Body of pancreas (tissue), 4 donors: ENCODE measurements around the gene POMT2. TPM values are rescaled to one million over a fixed set of nuclear protein-coding genes. Genes with fewer than 3 reads are reported as not detected.

Experiments
- ATAC-seq: fragments of 150-250 bp; one replicate; pipeline ENCODE4 v1.9.1; 2016
- DNase-seq, 4 donors: peaks; one replicate each; pipeline ENCODE4 v3.0.0-alpha.2; 2019
- H3K27ac ChIP-seq, 4 donors: fragments of 200-600 bp; sonication (generic); 1 replicate in 3 of 4; 2 replicates in 1 of 4; pipeline versions ENCODE4 v1.5.1 to v1.6.1; 2016 to 2019; ENCODE audit warnings: mild to moderate bottlenecking in 1 of 4, mixed read lengths in 1 of 4, moderate library complexity in 1 of 4
- H3K27me3 ChIP-seq, 2 donors: fragments of 200-600 bp; sonication (generic); one replicate each; pipeline ENCODE4 v1.6.0; 2016; ENCODE audit warnings: mild to moderate bottlenecking in 1 of 2
- H3K36me3 ChIP-seq, 2 donors: fragments of 200-600 bp; sonication (generic); replicated peaks in 1 of 2; 2 replicates each; pipeline ENCODE4 v1.5.1; 2016; ENCODE audit warnings: low read depth in 2 of 2; ENCODE audit not compliant: insufficient read depth in 1 of 2
- H3K4me1 ChIP-seq: fragments of 200-600 bp; sonication (generic); one replicate; pipeline ENCODE4 v1.6.0; 2016
- H3K4me3 ChIP-seq, 2 donors: fragments of 200-600 bp; sonication (generic); 1 replicate in 1 of 2; 2 replicates in 1 of 2; pipeline ENCODE4 v1.5.1; 2016 to 2019
- H3K9me3 ChIP-seq, 3 donors: fragments of 200-600 bp; sonication (generic); 1 replicate in 2 of 3; 2 replicates in 1 of 3; pipeline ENCODE4 v1.5.1; 2016
- POLR2A ChIP-seq, 3 donors: fragments of 450-650 bp; IDR thresholded peaks; one replicate each; pipeline ENCODE4 v1.6.1; 2016; ENCODE audit warnings: antibody characterized with exemption in 3 of 3, mild to moderate bottlenecking in 2 of 3
- WGBS, 2 donors: methylation state at CpG; one replicate each; pipeline ENCODE4 v1.1.5; 2017; 5-methylcytosine and 5-hydroxymethylcytosine counted together
- intact Hi-C: fragments of 100-400 bp; cut with DNase I; formaldehyde crosslinking; loops from one replicate; pipeline ENCODE4 v1.15.1; 2023
- total RNA-seq, 2 donors: library from RNA; depleted of rRNA; stranded (reverse); fragments of >200 nt; gene quantifications; one replicate each; pipeline ENCODE4 v1.1.0, GENCODE V29; 2016
- TF ChIP-seq, protein P1 (sequence below), 7 experiments: fragments of 450-650 bp in 4 of 7; fragments of 200-600 bp in 3 of 7; sonication (generic) in 3 of 7; IDR thresholded peaks; one replicate each; pipeline ENCODE4 v1.5.1; 2016 to 2019; ENCODE audit warnings: antibody characterized with exemption in 7 of 7

The POMT2 gene
- total RNA-seq, 2 donors from 2014 or later: 22.6 to 45.2 TPM

- Histone ChIP-seq H3K27ac (no peak overlapping the region), H3K4me3 (no peak overlapping the region), H3K9me3 (no peaks in the 10 kb centered on the region), H3K4me1 (no peaks in the 10 kb centered on the region), H3K27me3 (no peaks in the 10 kb centered on the region), H3K36me3 (no peaks in the 10 kb centered on the region)
- DNase-seq (no peak), ATAC-seq (no peak)
- intact Hi-C loops: no loop called here
- 73 to 83% methylated on average over 7 of the region's 7 CpGs for WGBS, 2 donors
- TF ChIP-seq, protein P1, sequence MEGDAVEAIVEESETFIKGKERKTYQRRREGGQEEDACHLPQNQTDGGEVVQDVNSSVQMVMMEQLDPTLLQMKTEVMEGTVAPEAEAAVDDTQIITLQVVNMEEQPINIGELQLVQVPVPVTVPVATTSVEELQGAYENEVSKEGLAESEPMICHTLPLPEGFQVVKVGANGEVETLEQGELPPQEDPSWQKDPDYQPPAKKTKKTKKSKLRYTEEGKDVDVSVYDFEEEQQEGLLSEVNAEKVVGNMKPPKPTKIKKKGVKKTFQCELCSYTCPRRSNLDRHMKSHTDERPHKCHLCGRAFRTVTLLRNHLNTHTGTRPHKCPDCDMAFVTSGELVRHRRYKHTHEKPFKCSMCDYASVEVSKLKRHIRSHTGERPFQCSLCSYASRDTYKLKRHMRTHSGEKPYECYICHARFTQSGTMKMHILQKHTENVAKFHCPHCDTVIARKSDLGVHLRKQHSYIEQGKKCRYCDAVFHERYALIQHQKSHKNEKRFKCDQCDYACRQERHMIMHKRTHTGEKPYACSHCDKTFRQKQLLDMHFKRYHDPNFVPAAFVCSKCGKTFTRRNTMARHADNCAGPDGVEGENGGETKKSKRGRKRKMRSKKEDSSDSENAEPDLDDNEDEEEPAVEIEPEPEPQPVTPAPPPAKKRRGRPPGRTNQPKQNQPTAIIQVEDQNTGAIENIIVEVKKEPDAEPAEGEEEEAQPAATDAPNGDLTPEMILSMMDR (IDR thresholded peaks at IDR 0.05): no peak
- TF ChIP-seq POLR2A (IDR thresholded peaks at IDR 0.05): no peak
These were observed 83.9 kb downstream of the POMT2 start for GRCh38 chr14:77236814-77237213.

DNA sequence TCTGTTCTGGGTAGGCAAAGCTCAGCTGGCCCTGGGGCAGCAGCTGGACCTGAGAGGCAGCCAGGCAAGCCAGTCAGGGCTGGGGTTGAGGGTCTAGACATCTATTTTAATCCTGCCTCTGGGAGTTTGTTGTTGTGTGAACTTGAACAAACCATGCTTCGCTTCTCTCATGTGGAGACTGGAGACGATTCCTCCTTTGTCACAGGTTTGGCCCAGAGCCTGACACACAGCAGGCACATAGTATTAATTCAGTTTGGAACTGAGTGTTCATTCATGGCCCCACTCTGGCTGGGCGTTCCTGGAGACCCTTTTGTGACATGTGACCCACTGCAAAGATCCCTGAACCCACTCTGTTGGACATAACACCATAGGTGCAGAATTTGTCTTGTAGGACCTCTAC lies 89.0 kb downstream of the POMT2 start:
- TF ChIP-seq POLR2A (IDR thresholded peaks at IDR 0.05): no peak
- TF ChIP-seq, protein P1 (IDR thresholded peaks at IDR 0.05): no peak
- H3K4me1 ChIP-seq: no peaks in the 10 kb centered on the region
- no peak overlapping the region for H3K4me3 ChIP-seq
- no peaks in the 10 kb centered on the region for H3K9me3 ChIP-seq
- intact Hi-C loops: no loop called here
- DNase-seq (no peak), ATAC-seq (no peak)
- H3K27me3 ChIP-seq: no peaks in the 10 kb centered on the region
- no peak overlapping the region for H3K27ac ChIP-seq
- H3K36me3 ChIP-seq: no peaks in the 10 kb centered on the region
- WGBS, 2 donors: 56 to 81% methylated on average over 3 of the region's 3 CpGs

- TF ChIP-seq, protein P1 (IDR thresholded peaks at IDR 0.05): no peak
- ATAC-seq (no peak), DNase-seq (no peak)
- Histone ChIP-seq H3K27ac (no peak overlapping the region), H3K27me3 (no peaks in the 10 kb centered on the region), H3K36me3 (no peaks in the 10 kb centered on the region), H3K4me1 (no peaks in the 10 kb centered on the region), H3K9me3 (no peaks in the 10 kb centered on the region), H3K4me3 (no peak overlapping the region)
- WGBS, 2 donors: 77 to 80% methylated on average over 2 of the region's 2 CpGs
- intact Hi-C loops: no loop called here
These were observed 89.8 kb downstream of the POMT2 start for GRCh38 chr14:77230914-77231313.

DNA sequence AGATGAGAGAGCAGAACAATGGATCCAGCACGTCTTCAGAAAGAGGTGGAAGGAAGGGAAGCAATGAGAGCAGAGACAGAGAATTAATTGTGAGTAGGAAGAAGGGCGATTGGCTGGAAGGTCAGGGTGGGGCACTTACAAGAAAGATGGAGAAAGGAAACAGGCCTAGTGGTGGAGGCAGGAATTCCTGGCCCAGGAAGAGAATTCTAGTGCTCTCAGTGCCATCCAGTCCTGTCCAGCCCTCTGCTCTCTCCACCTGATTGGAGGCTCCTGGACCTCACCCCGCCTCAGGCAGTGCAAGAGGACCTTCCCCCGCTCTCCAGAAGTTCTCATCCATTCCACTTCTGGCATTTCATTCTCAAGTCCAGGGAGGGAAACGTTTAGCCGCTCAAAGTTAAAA lies 92.6 kb downstream of the POMT2 start:
- DNase-seq (no peak), ATAC-seq (no peak)
- H3K9me3 ChIP-seq: no peaks in the 10 kb centered on the region
- H3K4me1 ChIP-seq: no peaks in the 10 kb centered on the region
- intact Hi-C loops: no loop called here
- TF ChIP-seq, protein P1 (IDR thresholded peaks at IDR 0.05): no peak
- no peak for TF ChIP-seq POLR2A (IDR thresholded peaks at IDR 0.05)
- H3K36me3 ChIP-seq: no peaks in the 10 kb centered on the region
- no peak overlapping the region for H3K27ac ChIP-seq
- WGBS, 2 donors: 58 to 76% methylated on average over 6 of the region's 6 CpGs
- no peak overlapping the region for H3K4me3 ChIP-seq
- H3K27me3 ChIP-seq: no peaks in the 10 kb centered on the region

GRCh38 chr14:77225892-77226557 lies 94.7 kb downstream of the POMT2 start:
- intact Hi-C loops: no loop called here
- H3K9me3 ChIP-seq: no peaks in the 10 kb centered on the region
- WGBS, 2 donors: 69 to 88% methylated on average over 13 to 14 of the region's 14 CpGs
- no peaks in the 10 kb centered on the region for H3K4me1 ChIP-seq
- no peak overlapping the region for H3K27ac ChIP-seq
- H3K4me3 ChIP-seq: no peak overlapping the region
- ATAC-seq (no peak), DNase-seq (no peak)
- no peaks in the 10 kb centered on the region for H3K27me3 ChIP-seq
- TF ChIP-seq, protein P1 (IDR thresholded peaks at IDR 0.05): no peak
- no peak for TF ChIP-seq POLR2A (IDR thresholded peaks at IDR 0.05)
- H3K36me3 ChIP-seq: no peaks in the 10 kb centered on the region
